ENCODE results near the gene MERTK. TPM values are rescaled to one million over a fixed set of nuclear protein-coding genes. Genes with fewer than 3 reads are reported as not detected.

MERTK gene
- total and polyA plus RNA-seq, 10 of the 15 experiments (the other 5 are each of a cell fraction or from before 2014, with no cell fraction given), result 0.13 to 30.6 (median 0.50) TPM

DNA sequence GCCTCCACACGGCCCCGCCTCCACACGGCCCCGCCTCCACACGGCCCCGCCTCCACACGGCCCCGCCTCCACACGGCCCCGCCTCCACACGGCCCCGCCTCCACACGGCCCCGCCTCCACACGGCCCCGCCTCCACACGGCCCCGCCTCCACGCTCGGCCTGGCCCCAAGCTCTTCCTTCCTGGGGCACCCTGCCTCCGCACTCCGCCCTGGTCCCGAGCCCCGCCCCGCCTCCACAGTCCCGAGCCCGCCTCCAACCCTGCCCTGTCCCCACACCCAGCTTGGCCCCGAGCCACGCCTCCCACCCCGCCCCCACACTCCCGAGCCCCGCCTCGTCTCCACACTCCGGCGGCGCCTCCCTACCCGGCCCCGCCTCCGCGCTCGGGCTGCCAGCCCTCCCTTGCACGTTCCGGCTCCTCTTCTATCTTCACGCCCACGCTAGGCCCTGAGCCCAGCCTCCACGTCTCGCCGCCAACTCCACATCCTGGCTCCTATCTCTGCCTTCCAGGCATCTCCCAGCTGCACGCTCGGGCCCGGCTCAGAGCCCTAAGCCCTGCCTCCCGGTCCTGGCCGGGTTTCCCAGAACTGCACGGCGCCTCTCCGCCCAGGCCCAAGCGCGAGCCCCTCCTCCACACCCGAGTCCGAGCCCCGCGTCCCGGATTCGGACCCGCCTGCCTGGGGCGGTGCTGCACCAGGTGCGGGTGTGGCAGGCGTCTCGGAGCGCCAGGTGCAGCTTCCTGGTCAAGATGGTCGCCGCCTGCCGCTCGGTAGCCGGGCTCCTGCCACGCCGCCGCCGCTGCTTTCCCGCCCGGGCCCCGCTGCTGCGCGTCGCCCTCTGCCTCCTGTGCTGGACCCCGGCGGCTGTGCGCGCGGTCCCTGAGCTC is 156.7 kb downstream of the MERTK start, which contains the start of gene TMEM87B (continued):
- TF ChIP-seq POLR2AphosphoS2 (IDR thresholded peaks at IDR 0.05; ENCODE audit: low read depth, low read length), result no peak
- TF ChIP-seq YY1 (IDR thresholded peaks at IDR 0.05; ENCODE audit: low read depth, low read length), result peak; percentile 83
- peak; percentile 85 for TF ChIP-seq POLR2AphosphoS5 (IDR thresholded peaks at IDR 0.05; ENCODE audit: low read length)
- no peak for TF ChIP-seq RFX5 (IDR thresholded peaks at IDR 0.05; ENCODE audit: low read depth, low read length)
- TF ChIP-seq, protein P1, sequence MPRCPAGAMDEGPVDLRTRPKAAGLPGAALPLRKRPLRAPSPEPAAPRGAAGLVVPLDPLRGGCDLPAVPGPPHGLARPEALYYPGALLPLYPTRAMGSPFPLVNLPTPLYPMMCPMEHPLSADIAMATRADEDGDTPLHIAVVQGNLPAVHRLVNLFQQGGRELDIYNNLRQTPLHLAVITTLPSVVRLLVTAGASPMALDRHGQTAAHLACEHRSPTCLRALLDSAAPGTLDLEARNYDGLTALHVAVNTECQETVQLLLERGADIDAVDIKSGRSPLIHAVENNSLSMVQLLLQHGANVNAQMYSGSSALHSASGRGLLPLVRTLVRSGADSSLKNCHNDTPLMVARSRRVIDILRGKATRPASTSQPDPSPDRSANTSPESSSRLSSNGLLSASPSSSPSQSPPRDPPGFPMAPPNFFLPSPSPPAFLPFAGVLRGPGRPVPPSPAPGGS (IDR thresholded peaks at IDR 0.05; ENCODE audit: borderline replicate concordance, insufficient read depth, low read depth, low read length, poor library complexity, severe bottlenecking), result no peak
- no peak for TF ChIP-seq USF2 (IDR thresholded peaks at IDR 0.05; ENCODE audit: borderline replicate concordance, low read depth, low read length)
- 0 out of 2 replicates have a peak, but pooled peaks have one; percentile 31 for TF ChIP-seq NR2F1 (conservative IDR thresholded peaks at IDR 0.05)
- TF ChIP-seq BCL11A (IDR thresholded peaks at IDR 0.05; ENCODE audit: low read depth, low read length), result no peak
- no peak for TF ChIP-seq IRF4 (IDR thresholded peaks at IDR 0.05; ENCODE audit: low read depth, low read length)
- no peak for TF ChIP-seq IRF3 (IDR thresholded peaks at IDR 0.05)
- 0 out of 2 replicates have a peak, but pooled peaks have one; percentile 15 for TF ChIP-seq ATF7 (IDR thresholded peaks at IDR 0.05; ENCODE audit: low read depth)
- no peak for TF ChIP-seq PAX5 (IDR thresholded peaks at IDR 0.05; ENCODE audit: borderline replicate concordance, low read depth, low read length)
- TF ChIP-seq CBX3 (IDR thresholded peaks at IDR 0.05; ENCODE audit: borderline replicate concordance, low read depth), result no peak
- TF ChIP-seq, protein P2, sequence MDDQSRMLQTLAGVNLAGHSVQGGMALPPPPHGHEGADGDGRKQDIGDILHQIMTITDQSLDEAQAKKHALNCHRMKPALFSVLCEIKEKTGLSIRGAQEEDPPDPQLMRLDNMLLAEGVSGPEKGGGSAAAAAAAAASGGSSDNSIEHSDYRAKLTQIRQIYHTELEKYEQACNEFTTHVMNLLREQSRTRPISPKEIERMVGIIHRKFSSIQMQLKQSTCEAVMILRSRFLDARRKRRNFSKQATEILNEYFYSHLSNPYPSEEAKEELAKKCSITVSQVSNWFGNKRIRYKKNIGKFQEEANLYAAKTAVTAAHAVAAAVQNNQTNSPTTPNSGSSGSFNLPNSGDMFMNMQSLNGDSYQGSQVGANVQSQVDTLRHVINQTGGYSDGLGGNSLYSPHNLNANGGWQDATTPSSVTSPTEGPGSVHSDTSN (IDR thresholded peaks at IDR 0.05; ENCODE audit: insufficient replicate concordance, low read depth, low read length), result no peak
- TF ChIP-seq BMI1 (IDR thresholded peaks at IDR 0.05; ENCODE audit: borderline replicate concordance), result no peak
- peak; percentile 46 to 61; a peak in 3 of 4 replicates for TF ChIP-seq IKZF2 (IDR thresholded peaks at IDR 0.05)
- TF ChIP-seq TCF12 (IDR thresholded peaks at IDR 0.05; ENCODE audit: low read depth, low read length), result 0 out of 2 replicates have a peak, but pooled peaks have one; percentile 12
- peak; percentile 85 for TF ChIP-seq NKRF (conservative IDR thresholded peaks at IDR 0.05)
- no peak for TF ChIP-seq RAD51 (IDR thresholded peaks at IDR 0.05)
- TF ChIP-seq, protein P3, sequence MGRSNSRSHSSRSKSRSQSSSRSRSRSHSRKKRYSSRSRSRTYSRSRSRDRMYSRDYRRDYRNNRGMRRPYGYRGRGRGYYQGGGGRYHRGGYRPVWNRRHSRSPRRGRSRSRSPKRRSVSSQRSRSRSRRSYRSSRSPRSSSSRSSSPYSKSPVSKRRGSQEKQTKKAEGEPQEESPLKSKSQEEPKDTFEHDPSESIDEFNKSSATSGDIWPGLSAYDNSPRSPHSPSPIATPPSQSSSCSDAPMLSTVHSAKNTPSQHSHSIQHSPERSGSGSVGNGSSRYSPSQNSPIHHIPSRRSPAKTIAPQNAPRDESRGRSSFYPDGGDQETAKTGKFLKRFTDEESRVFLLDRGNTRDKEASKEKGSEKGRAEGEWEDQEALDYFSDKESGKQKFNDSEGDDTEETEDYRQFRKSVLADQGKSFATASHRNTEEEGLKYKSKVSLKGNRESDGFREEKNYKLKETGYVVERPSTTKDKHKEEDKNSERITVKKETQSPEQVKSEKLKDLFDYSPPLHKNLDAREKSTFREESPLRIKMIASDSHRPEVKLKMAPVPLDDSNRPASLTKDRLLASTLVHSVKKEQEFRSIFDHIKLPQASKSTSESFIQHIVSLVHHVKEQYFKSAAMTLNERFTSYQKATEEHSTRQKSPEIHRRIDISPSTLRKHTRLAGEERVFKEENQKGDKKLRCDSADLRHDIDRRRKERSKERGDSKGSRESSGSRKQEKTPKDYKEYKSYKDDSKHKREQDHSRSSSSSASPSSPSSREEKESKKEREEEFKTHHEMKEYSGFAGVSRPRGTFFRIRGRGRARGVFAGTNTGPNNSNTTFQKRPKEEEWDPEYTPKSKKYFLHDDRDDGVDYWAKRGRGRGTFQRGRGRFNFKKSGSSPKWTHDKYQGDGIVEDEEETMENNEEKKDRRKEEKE (IDR thresholded peaks at IDR 0.05), result no peak
- no peak for TF ChIP-seq HDAC2 (IDR thresholded peaks at IDR 0.05)

Data from GM12878 (cell line).